Panc1 (cell line): Measurements from ENCODE around the gene MTMR2.

Experiments used
- POLR2AphosphoS5 ChIP-seq: IDR thresholded peaks from 2 replicates; pipeline ENCODE4 v1.6.1; 2012; ENCODE audit warnings: mild to moderate bottlenecking, low read depth, low read length, moderate library complexity
- REST ChIP-seq, 2 experiments: IDR thresholded peaks; 2 replicates each; pipeline ENCODE4 v1.6.1; 2011 to 2012; ENCODE audit warnings: low read depth in 2 of 2, control low read depth in 1 of 2, low read length in 1 of 2, mild to moderate bottlenecking in 1 of 2, moderate library complexity in 1 of 2; ENCODE audit not compliant: insufficient read depth in 1 of 2
- SIN3A ChIP-seq: IDR thresholded peaks from 2 replicates; pipeline ENCODE4 v1.6.1; 2012; ENCODE audit warnings: low read depth, mild to moderate bottlenecking, low read length, moderate library complexity, borderline replicate concordance; ENCODE audit not compliant: insufficient read depth
- TCF7L2 ChIP-seq: IDR thresholded peaks from 2 replicates; pipeline ENCODE4 v1.6.1; 2011; ENCODE audit warnings: mild to moderate bottlenecking, low read depth, low read length, inconsistent platforms
- TF ChIP-seq, protein P1 (sequence below): fragments of 450-650 bp; IDR thresholded peaks from 2 replicates; pipeline ENCODE4 v1.5.1; 2017; ENCODE audit warnings: mild to moderate bottlenecking

DNA sequence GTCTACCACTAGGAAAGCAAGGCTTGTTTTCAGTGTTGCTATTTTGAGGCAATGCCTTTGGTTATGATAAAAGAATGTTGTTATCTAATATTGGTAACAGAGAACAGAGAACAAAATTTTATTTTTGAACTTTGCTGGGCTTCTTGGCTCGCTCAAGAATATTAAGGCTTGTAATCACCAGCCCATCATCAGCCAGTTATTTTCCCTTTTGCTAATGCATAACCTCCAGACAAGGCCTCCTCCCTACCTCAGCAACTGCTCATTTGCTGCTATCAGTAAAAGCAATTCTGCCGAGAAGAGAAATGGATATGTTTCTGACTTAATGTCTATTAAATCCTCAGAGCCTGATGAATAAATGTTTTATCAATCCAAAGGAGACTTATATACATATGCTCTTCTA is 8.9 kb downstream of the MTMR2 start:
- TF ChIP-seq, protein P1, sequence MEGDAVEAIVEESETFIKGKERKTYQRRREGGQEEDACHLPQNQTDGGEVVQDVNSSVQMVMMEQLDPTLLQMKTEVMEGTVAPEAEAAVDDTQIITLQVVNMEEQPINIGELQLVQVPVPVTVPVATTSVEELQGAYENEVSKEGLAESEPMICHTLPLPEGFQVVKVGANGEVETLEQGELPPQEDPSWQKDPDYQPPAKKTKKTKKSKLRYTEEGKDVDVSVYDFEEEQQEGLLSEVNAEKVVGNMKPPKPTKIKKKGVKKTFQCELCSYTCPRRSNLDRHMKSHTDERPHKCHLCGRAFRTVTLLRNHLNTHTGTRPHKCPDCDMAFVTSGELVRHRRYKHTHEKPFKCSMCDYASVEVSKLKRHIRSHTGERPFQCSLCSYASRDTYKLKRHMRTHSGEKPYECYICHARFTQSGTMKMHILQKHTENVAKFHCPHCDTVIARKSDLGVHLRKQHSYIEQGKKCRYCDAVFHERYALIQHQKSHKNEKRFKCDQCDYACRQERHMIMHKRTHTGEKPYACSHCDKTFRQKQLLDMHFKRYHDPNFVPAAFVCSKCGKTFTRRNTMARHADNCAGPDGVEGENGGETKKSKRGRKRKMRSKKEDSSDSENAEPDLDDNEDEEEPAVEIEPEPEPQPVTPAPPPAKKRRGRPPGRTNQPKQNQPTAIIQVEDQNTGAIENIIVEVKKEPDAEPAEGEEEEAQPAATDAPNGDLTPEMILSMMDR: no peak
- TF ChIP-seq POLR2AphosphoS5: no peak
- no peak for TF ChIP-seq REST (IDR thresholded peaks at IDR 0.05; ENCODE audit: insufficient read depth in 1 of 2, low read depth in 2 of 2, low read length in 1 of 2)
- no peak for TF ChIP-seq SIN3A
- no peak for TF ChIP-seq TCF7L2
